HUES6 (cell line): Measurements from ENCODE around the gene FSD2.
A peak's percentile ranks its signal among the peaks of the same experiment; 100 is the strongest.

Experiments
- H3K27ac ChIP-seq: 2 replicates; pipeline ENCODE4 v1.7.0; 2013; ENCODE audit warnings: low read depth, mild to moderate bottlenecking, low read length, inconsistent platforms
- H3K27me3 ChIP-seq: 2 replicates; pipeline ENCODE4 v1.6.1; 2013; ENCODE audit warnings: low read length; ENCODE audit not compliant: control insufficient read depth, insufficient read depth
- H3K36me3 ChIP-seq: 2 replicates; pipeline ENCODE4 v1.6.1; 2013; ENCODE audit warnings: low read length; ENCODE audit not compliant: control insufficient read depth, insufficient read depth
- H3K4me1 ChIP-seq: 2 replicates; pipeline ENCODE4 v1.6.1; 2013; ENCODE audit warnings: low read length; ENCODE audit not compliant: control insufficient read depth, insufficient read depth
- H3K4me3 ChIP-seq: 2 replicates; pipeline ENCODE4 v1.5.1; 2013; ENCODE audit warnings: low read depth, low read length
- H3K9ac ChIP-seq: one replicate; pipeline ENCODE4 v1.6.1; 2013; ENCODE audit warnings: mild to moderate bottlenecking, low read length
- H3K9me3 ChIP-seq: 2 replicates; pipeline ENCODE4 v1.6.1; 2013; ENCODE audit warnings: low read depth, low read length; ENCODE audit not compliant: control insufficient read depth, insufficient read depth

Gene FSD2, protein sequence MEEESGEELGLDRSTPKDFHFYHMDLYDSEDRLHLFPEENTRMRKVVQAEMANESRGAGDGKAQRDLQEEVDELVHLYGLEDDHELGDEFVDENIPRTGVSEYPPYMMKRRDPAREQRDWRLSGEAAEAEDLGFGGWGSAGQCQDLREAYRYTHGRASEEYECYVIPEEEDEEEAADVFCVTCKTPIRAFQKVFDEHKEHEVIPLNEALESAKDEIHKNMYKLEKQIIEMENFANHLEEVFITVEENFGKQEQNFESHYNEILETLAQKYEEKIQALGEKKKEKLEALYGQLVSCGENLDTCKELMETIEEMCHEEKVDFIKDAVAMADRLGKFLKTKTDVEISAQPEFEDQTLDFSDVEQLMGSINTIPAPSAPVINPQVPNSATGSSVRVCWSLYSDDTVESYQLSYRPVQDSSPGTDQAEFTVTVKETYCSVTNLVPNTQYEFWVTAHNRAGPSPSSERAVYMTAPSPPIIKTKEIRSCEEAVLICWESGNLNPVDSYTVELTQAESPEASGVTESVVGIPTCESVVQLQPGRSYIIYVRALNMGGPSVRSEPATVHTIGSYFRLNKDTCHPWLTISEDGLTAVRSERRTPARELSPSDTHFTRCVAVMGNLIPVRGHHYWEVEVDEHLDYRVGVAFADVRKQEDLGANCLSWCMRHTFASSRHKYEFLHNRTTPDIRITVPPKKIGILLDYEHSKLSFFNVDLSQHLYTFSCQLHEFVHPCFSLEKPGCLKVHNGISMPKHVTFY

GRCh38 chr15:82805994-82806406, at the start of gene FSD2:
Gene FSD2, minus strand, starts transcription at chr15:82806069. Its CDS starts 18,679 bp downstream, at chr15:82787390.
- H3K4me3 ChIP-seq = no peak within 1 kb of the TSS

DNA sequence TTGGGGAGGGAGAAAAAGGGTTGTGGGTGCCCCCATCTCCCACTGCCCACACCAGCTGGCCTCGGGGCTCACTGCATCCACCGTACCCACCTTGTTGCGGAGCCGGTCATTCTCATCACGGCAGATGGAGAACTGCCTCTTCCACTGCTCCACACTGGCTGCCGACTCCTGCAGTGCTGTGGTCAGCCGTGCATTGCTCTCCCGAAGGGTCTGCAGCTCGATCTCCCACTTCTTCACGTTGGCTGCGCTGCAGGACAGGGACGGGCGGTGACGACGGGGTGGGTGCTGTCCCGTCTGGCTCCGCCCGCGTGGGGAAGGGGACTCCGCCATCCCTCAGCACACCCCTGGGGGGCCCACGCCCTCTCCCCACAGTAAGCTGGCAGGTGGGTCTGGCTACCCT, 48.7 kb upstream of the FSD2 start:
- Histone ChIP-seq H3K9me3 (no peaks in the 10 kb centered on the region), H3K36me3 (no peaks in the 10 kb centered on the region), H3K27ac (no peak overlapping the region), H3K9ac (no peak overlapping the region), H3K4me1 (peaks cover 9% of the 10 kb centered on the region), H3K27me3 (no peaks in the 10 kb centered on the region), H3K4me3 (no peak overlapping the region)

More at GRCh38 chr15:82805994-82806406, at the start of gene FSD2:
- H3K36me3 ChIP-seq = no peaks in the 10 kb centered on the region
- H3K27ac ChIP-seq = no peak within 1 kb of the TSS
- H3K27me3 ChIP-seq = peaks cover 23% of the 10 kb centered on the region
- H3K9ac ChIP-seq = no peak within 1 kb of the TSS
- H3K9me3 ChIP-seq = no peaks in the 10 kb centered on the region
- peaks cover 3% of the 10 kb centered on the region; the same call in 1 of the 2 replicates for H3K4me1 ChIP-seq

GRCh38 chr15:82852941-82853561, 47.2 kb upstream of the FSD2 start:
- H3K9me3 ChIP-seq = no peaks in the 10 kb centered on the region
- H3K27me3 ChIP-seq = no peaks in the 10 kb centered on the region
- H3K4me1 ChIP-seq = peaks cover 12% of the 10 kb centered on the region
- H3K36me3 ChIP-seq = no peaks in the 10 kb centered on the region
- no peak overlapping the region for H3K27ac ChIP-seq
- no peak overlapping the region for H3K4me3 ChIP-seq
- no peak overlapping the region for H3K9ac ChIP-seq

DNA sequence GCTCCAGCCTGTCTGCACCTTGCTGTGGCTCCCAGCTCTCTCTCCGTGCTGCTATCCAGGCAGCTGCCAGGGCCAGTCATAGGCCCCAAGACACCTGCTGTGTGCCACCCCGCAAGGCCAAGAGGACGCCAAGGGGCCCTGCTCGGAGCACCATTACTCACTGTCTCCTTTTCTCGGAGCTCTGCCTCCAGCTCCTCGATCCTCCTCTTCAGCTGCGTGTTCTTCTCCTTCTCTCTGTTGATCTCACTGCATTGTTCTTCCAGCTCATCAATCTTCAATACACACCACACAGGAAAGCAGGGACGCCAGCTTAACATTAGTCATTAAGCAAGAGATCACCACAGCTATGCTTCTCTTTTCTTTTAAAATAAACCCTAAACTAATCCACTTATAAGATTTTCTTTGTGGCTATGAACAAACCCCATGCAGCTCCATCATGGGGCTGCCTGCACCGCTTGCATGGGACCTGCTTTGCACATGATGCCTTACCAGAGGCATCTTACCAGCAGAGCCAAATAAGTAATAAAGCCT, 46.2 kb upstream of the FSD2 start:
- Histone ChIP-seq H3K4me1 (peaks cover 12% of the 10 kb centered on the region), H3K27ac (no peak overlapping the region), H3K4me3 (no peak overlapping the region), H3K36me3 (no peaks in the 10 kb centered on the region), H3K9me3 (no peaks in the 10 kb centered on the region), H3K27me3 (no peaks in the 10 kb centered on the region), H3K9ac (no peak overlapping the region)

DNA sequence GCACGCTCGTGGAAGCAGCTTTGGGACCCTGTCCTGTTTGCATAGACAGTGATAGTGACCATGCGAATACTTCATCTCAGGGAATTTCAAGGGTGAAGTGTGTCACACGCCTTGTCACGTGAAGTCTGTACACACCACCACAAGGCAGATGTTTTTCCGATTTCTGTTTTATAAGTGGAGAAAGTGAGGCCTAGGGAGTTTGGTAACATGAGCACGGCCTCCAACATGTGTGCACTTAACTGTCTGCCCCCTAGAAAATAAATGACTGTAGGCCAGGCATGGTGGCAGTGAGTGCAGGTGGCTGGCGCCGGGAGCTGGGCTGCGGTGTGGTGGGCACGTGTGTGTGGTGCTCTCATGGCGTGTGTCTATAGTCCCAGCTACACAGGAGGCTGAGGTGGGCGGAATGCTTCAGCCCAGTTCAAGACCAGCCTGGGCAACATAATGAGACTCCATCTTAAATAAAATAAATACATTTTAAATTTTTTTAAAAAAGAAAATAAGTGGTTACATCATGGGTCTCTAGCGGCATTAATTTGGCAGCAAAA, 45.5 kb upstream of the FSD2 start:
- H3K9me3 ChIP-seq = no peaks in the 10 kb centered on the region
- peaks cover 12% of the 10 kb centered on the region for H3K4me1 ChIP-seq
- H3K4me3 ChIP-seq = no peak overlapping the region
- no peaks in the 10 kb centered on the region for H3K27me3 ChIP-seq
- H3K36me3 ChIP-seq = no peaks in the 10 kb centered on the region
- H3K9ac ChIP-seq = no peak overlapping the region
- no peak overlapping the region for H3K27ac ChIP-seq

DNA sequence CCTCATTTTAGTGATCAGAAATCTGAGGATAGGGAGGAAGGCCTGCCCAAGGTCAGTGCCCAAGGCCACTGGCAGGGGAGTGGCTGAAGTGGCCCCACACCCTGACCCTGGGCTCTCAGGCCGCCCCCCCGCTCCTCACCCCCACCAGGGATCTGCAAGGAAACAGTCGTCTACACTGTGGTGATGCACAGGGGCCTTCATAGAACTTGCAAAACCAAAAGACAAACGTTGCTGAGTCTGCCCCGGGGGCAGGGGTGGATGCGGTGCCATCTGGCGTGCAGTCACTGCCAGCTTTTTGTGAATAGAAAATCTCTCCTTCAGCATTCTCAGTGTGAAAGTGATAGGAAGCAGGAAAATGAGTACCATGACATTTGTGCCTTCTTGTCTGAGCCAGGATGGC, 44.9 kb upstream of the FSD2 start:
- H3K9ac ChIP-seq = no peak overlapping the region
- peaks cover 12% of the 10 kb centered on the region for H3K4me1 ChIP-seq
- H3K9me3 ChIP-seq = no peaks in the 10 kb centered on the region
- no peak overlapping the region for H3K27ac ChIP-seq
- no peak overlapping the region for H3K4me3 ChIP-seq
- no peaks in the 10 kb centered on the region for H3K27me3 ChIP-seq
- no peaks in the 10 kb centered on the region for H3K36me3 ChIP-seq

DNA sequence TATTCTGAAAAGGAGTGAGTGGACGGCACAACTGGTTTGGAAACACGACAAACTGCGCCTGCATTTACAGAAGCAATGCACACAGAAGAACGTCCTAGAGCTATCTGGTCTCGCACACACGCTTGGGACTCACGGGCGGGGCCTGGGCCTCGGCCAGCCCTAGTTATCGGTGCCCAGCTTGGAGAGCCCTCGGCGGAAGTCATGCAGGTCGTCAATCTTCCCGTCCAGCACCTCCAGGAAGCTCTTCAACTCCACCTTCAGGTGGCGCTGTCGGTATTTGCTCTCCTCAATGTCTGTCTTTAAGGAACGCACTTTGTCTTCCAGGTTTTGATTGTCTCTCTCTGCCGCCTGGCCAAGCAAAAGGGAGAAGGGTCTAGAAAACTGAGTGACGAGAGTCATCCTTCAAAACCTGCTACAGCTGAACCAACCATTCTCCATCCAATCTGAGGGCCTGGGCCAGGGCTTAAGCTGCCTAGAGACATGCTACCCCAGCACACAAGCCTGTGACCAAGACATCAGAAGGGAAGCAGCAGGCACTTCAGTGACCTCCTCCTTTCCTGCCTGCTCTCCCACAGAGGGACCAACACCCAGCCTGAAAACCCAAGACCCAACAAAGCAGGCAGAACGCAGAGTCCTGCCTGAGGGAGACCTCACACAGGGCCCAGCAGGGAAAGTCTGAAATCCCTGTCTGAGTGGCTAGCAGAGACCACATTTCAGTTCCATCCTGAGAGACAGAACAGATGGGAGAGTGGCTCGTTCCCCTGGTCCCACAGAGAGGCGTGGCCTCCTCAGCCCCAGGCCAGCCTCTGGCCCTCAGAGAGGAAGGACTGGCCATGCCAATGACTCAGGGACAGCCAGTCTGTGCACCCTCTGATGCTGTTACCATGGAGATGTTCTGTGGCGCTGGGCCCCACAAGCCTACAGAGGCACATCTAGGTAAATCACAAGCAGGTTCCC, 44.0 kb upstream of the FSD2 start:
- Histone ChIP-seq H3K9ac (peak overlapping the region; percentile 9), H3K9me3 (no peaks in the 10 kb centered on the region), H3K36me3 (no peaks in the 10 kb centered on the region), H3K27ac (no peak overlapping the region), H3K27me3 (no peaks in the 10 kb centered on the region), H3K4me1 (peaks cover 12% of the 10 kb centered on the region), H3K4me3 (peak overlapping the region; percentile 28; the same call in 1 of the 2 replicates)

DNA sequence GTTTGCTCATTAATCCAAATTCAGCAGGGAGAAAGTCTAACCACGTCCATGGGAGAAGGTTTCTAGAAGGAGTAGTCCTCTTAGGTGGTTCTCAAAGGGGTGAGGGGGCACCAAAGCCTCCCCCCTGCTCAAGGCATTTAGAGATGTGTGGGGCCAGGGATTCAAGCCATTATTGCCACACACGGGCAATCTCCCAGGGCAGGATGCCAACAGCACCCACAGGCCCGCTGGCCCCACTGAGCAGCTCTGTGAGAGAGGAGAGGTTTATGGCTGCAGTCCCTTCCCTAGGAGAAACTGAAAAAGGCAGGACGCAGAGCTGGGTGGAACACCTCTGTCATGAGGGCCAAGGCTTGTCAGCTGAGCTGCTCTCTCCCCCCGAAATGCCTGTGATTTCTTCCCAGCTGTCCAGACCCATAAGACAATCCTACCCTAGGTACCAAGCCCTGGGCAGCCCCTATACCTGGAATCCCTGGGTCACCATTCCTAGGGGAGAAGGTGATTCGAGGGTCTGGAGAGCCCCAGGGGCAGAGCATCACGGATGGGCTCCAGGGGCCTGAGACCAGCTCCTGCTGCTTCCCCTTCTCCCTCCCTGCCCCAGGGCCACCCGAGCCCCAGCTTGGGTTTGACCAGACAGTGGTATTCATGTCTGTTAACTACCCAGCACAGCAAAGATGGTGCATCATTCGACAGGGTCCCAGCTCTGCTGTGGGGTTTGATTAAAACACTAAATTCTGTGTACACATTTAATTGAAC, 42.5 kb upstream of the FSD2 start:
- Histone ChIP-seq H3K9me3 (no peaks in the 10 kb centered on the region; the same call in 1 of the 2 replicates), H3K27me3 (no peaks in the 10 kb centered on the region), H3K4me1 (peaks cover 12% of the 10 kb centered on the region), H3K36me3 (no peaks in the 10 kb centered on the region), H3K9ac (no peak overlapping the region), H3K27ac (no peak overlapping the region), H3K4me3 (no peak overlapping the region)

GRCh38 chr15:82847703-82848102, 41.8 kb upstream of the FSD2 start:
- no peak overlapping the region for H3K27ac ChIP-seq
- no peak overlapping the region for H3K9ac ChIP-seq
- no peak overlapping the region for H3K4me3 ChIP-seq

More at GRCh38 chr15:82847703-82848102, 41.8 kb upstream of the FSD2 start:
- Histone ChIP-seq H3K4me1 (peaks cover 12% of the 10 kb centered on the region), H3K36me3 (no peaks in the 10 kb centered on the region), H3K9me3 (no peaks in the 10 kb centered on the region; the same call in 1 of the 2 replicates), H3K27me3 (no peaks in the 10 kb centered on the region)
